PC-3 (cell line): ENCODE measurements around the gene FLII.

Source experiments
- CTCF ChIP-seq: fragments of 300-600 bp; sonication (generic); conservative IDR thresholded peaks from 2 replicates; pipeline ENCODE4 v1.5.1; 2017; ENCODE audit warnings: antibody characterized with exemption, low read depth, mild to moderate bottlenecking, low read length
- EZH2 ChIP-seq: fragments of 300-600 bp; sonication (generic); IDR thresholded peaks from one replicate; pipeline ENCODE4 v1.6.1; 2017; ENCODE audit warnings: antibody characterized with exemption, mild to moderate bottlenecking, low read length; ENCODE audit not compliant: unreplicated experiment
- EZH2phosphoT487 ChIP-seq: fragments of 300-600 bp; sonication (generic); IDR thresholded peaks from 2 replicates; pipeline ENCODE4 v1.6.1; 2018; ENCODE audit warnings: mild to moderate bottlenecking, antibody characterized with exemption, low read length, borderline replicate concordance

GRCh38 chr17:18285296-18285695 lies 26.8 kb upstream of the FLII start:
- TF ChIP-seq EZH2phosphoT487 (no peak), CTCF (no peak), EZH2 (no peak)
